HEK293T (cell line): ENCODE data around the gene HDLBP.

Experiments used
- CTCF ChIA-PET: fragments of 350-600 bp; formaldehyde crosslinking; extraction: SDS; loops from one replicate; lab custom pipeline; 2021; ENCODE audit warnings: antibody characterized with exemption, inconsistent platforms; lab: Yijun Ruan, JAX
- POLR2A ChIA-PET: fragments of 350-600 bp; formaldehyde crosslinking; extraction: SDS; loops from one replicate; lab custom pipeline; 2020; ENCODE audit warnings: antibody characterized with exemption, inconsistent platforms; lab: Yijun Ruan, JAX
- DNase-seq: peaks from one replicate; pipeline ENCODE4 v3.0.0; 2012; ENCODE audit warnings: mixed read lengths; ENCODE audit errors: extremely low spot score
- ARNT ChIP-seq: fragments of 450-650 bp; IDR thresholded peaks from 2 replicates; pipeline ENCODE4 v1.6.1; 2017; ENCODE audit warnings: mild to moderate bottlenecking
- BHLHE40 ChIP-seq: fragments of 450-650 bp; IDR thresholded peaks from 2 replicates; pipeline ENCODE4 v1.6.1; 2016; ENCODE audit warnings: mild to moderate bottlenecking, moderate library complexity, borderline replicate concordance
- CTBP1 ChIP-seq: fragments of 450-650 bp; IDR thresholded peaks from 2 replicates; pipeline ENCODE4 v1.6.1; 2016; ENCODE audit warnings: borderline replicate concordance
- ELF4 ChIP-seq: fragments of 450-650 bp; IDR thresholded peaks from 2 replicates; pipeline ENCODE4 v1.6.1; 2017; ENCODE audit warnings: antibody characterized with exemption
- FOXA1 ChIP-seq: fragments of 450-650 bp; IDR thresholded peaks from 2 replicates; pipeline ENCODE4 v1.6.1; 2016; ENCODE audit warnings: mild to moderate bottlenecking
- FOXK2 ChIP-seq: fragments of 450-650 bp; IDR thresholded peaks from 2 replicates; pipeline ENCODE4 v1.6.1; 2016; ENCODE audit warnings: mild to moderate bottlenecking
- FOXM1 ChIP-seq: fragments of 450-650 bp; IDR thresholded peaks from 2 replicates; pipeline ENCODE4 v1.6.1; 2017; ENCODE audit warnings: mild to moderate bottlenecking, borderline replicate concordance
- HDGF ChIP-seq: fragments of 450-650 bp; IDR thresholded peaks from 2 replicates; pipeline ENCODE4 v1.6.1; 2017; ENCODE audit warnings: antibody characterized with exemption, borderline replicate concordance
- L3MBTL2 ChIP-seq: fragments of 450-650 bp; conservative IDR thresholded peaks from 2 replicates; pipeline ENCODE4 v1.6.1; 2016; ENCODE audit warnings: mild to moderate bottlenecking
- LEF1 ChIP-seq: fragments of 450-650 bp; IDR thresholded peaks from 2 replicates; pipeline ENCODE4 v1.6.1; 2017; ENCODE audit warnings: mild to moderate bottlenecking, borderline replicate concordance
- NFRKB ChIP-seq: fragments of 450-650 bp; IDR thresholded peaks from 2 replicates; pipeline ENCODE4 v1.6.1; 2016; ENCODE audit warnings: mild to moderate bottlenecking, moderate library complexity
- PKNOX1 ChIP-seq: fragments of 450-650 bp; IDR thresholded peaks from 2 replicates; pipeline ENCODE4 v1.6.1; 2016
- SP1 ChIP-seq: fragments of 450-650 bp; IDR thresholded peaks from 2 replicates; pipeline ENCODE4 v1.6.1; 2017
- SUZ12 ChIP-seq: fragments of 450-650 bp; IDR thresholded peaks from 2 replicates; pipeline ENCODE4 v1.6.1; 2016; ENCODE audit warnings: mild to moderate bottlenecking
- TARDBP ChIP-seq: fragments of 450-650 bp; IDR thresholded peaks from 2 replicates; pipeline ENCODE4 v1.6.1; 2016
- ZNF384 ChIP-seq: fragments of 450-650 bp; IDR thresholded peaks from 2 replicates; pipeline ENCODE4 v1.6.1; 2016

The HDLBP gene

GRCh38 chr2:241214766-241215165, 100.7 kb downstream of the HDLBP start:
- TF ChIP-seq ARNT (no peak), SP1 (no peak), HDGF (no peak), FOXM1 (no peak), PKNOX1 (no peak), FOXK2 (no peak), CTBP1 (no peak), SUZ12 (no peak), FOXA1 (no peak)
- no peak for DNase-seq
- CTCF ChIA-PET: no interaction called here
- POLR2A ChIA-PET: no interaction called here

- no peak for DNase-seq
- TF ChIP-seq SP1: no peak
- no peak for TF ChIP-seq LEF1
- no peak for TF ChIP-seq ARNT
- TF ChIP-seq FOXM1: no peak
- TF ChIP-seq FOXA1: no peak
- TF ChIP-seq PKNOX1: no peak
- no peak for TF ChIP-seq SUZ12
- no peak for TF ChIP-seq TARDBP
- no peak for TF ChIP-seq BHLHE40
- no peak for TF ChIP-seq CTBP1
- TF ChIP-seq L3MBTL2: no peak
- ChIA-PET POLR2A (no interaction called here), CTCF (no interaction called here)
These were observed 101.3 kb downstream of the HDLBP start for GRCh38 chr2:241214209-241214608.

- no peak for DNase-seq
- ChIA-PET POLR2A (no interaction called here), CTCF (no interaction called here)
- no peak for TF ChIP-seq NFRKB
- no peak for TF ChIP-seq TARDBP
- no peak for TF ChIP-seq CTBP1
- no peak for TF ChIP-seq ZNF384
- no peak for TF ChIP-seq FOXK2
- TF ChIP-seq HDGF: no peak
- TF ChIP-seq SUZ12: no peak
- no peak for TF ChIP-seq FOXM1
- TF ChIP-seq L3MBTL2: no peak
- TF ChIP-seq SP1: no peak
- no peak for TF ChIP-seq BHLHE40
- no peak for TF ChIP-seq FOXA1
These were observed 101.9 kb downstream of the HDLBP start for GRCh38 chr2:241213567-241213966.

GRCh38 chr2:241213041-241213440, 102.4 kb downstream of the HDLBP start:
- CTCF ChIA-PET: no interaction called here
- no peak for DNase-seq
- no peak for TF ChIP-seq LEF1
- TF ChIP-seq ARNT: no peak
- TF ChIP-seq FOXK2: no peak
- no peak for TF ChIP-seq ELF4
- TF ChIP-seq ZNF384: no peak
- TF ChIP-seq FOXA1: no peak
- no peak for TF ChIP-seq HDGF
- no peak for TF ChIP-seq TARDBP
- no peak for TF ChIP-seq L3MBTL2
- no peak for TF ChIP-seq SUZ12
- TF ChIP-seq BHLHE40: no peak
- TF ChIP-seq PKNOX1: no peak
- no peak for TF ChIP-seq SP1
- POLR2A ChIA-PET: no interaction called here

- DNase-seq: no peak
- TF ChIP-seq BHLHE40: no peak
- no peak for TF ChIP-seq CTBP1
- TF ChIP-seq PKNOX1: no peak
- TF ChIP-seq FOXK2: no peak
- no peak for TF ChIP-seq ZNF384
- TF ChIP-seq ELF4: no peak
- no peak for TF ChIP-seq FOXM1
- no peak for TF ChIP-seq ARNT
- TF ChIP-seq SUZ12: no peak
- TF ChIP-seq LEF1: no peak
- ChIA-PET CTCF (no interaction called here), POLR2A (no interaction called here)
These were observed 104.2 kb downstream of the HDLBP start for GRCh38 chr2:241211276-241211675.

GRCh38 chr2:241209271-241209670, 106.2 kb downstream of the HDLBP start:
- TF ChIP-seq BHLHE40: no peak
- no peak for TF ChIP-seq LEF1
- no peak for TF ChIP-seq ZNF384
- no peak for TF ChIP-seq SP1
- TF ChIP-seq ARNT: no peak
- TF ChIP-seq FOXK2: no peak
- no peak for TF ChIP-seq HDGF
- TF ChIP-seq ELF4: no peak
- no peak for TF ChIP-seq CTBP1
- no peak for TF ChIP-seq TARDBP
- TF ChIP-seq SUZ12: no peak
- no peak for TF ChIP-seq FOXM1
- TF ChIP-seq L3MBTL2: no peak
- POLR2A ChIA-PET: no interaction called here
- CTCF ChIA-PET: no interaction called here
- no peak for DNase-seq
